ENCODE measurements around the gene INPP4B. TPM values are rescaled to one million over a fixed set of nuclear protein-coding genes. Genes with fewer than 3 reads are reported as not detected.

INPP4B gene
- total RNA-seq, 1 donor from 2014 or later: 19.1 TPM

- no peak for DNase-seq (ENCODE audit: low read depth in 2 of 2)
These were observed 104.1 kb downstream of the INPP4B start for GRCh38 chr4:142741995-142742394.

GRCh38 chr4:142728233-142728632, 117.9 kb downstream of the INPP4B start:
- DNase-seq (ENCODE audit: low read depth in 2 of 2): no peak

- no peak for DNase-seq (ENCODE audit: low read depth in 2 of 2)
These were observed 119.0 kb downstream of the INPP4B start for GRCh38 chr4:142727149-142727548.

- DNase-seq (ENCODE audit: low read depth in 2 of 2): no peak
These were observed 120.2 kb downstream of the INPP4B start for GRCh38 chr4:142725886-142726285.

- DNase-seq (ENCODE audit: low read depth in 2 of 2): no peak
These were observed 124.9 kb downstream of the INPP4B start for GRCh38 chr4:142721187-142721586.

GRCh38 chr4:142719854-142720541, 126.1 kb downstream of the INPP4B start:
- peak; percentile 5 to 30 for DNase-seq (ENCODE audit: low read depth in 2 of 2)

GRCh38 chr4:142718981-142719380, 127.1 kb downstream of the INPP4B start:
- DNase-seq (ENCODE audit: low read depth in 2 of 2): no peak

GRCh38 chr4:142715727-142716126, 130.4 kb downstream of the INPP4B start:
- no peak for DNase-seq (ENCODE audit: low read depth in 2 of 2)

- no peak for DNase-seq (ENCODE audit: low read depth in 2 of 2)
These were observed 132.6 kb downstream of the INPP4B start for GRCh38 chr4:142713282-142714030.

- no peak for DNase-seq (ENCODE audit: low read depth in 2 of 2)
These were observed 137.9 kb downstream of the INPP4B start for GRCh38 chr4:142708231-142708630.

GRCh38 chr4:142707401-142707800, 138.7 kb downstream of the INPP4B start:
- DNase-seq (ENCODE audit: low read depth in 2 of 2): peak in 1 of 2 donors; percentile 6

GRCh38 chr4:142706381-142706780, 139.7 kb downstream of the INPP4B start:
- DNase-seq (ENCODE audit: low read depth in 2 of 2): no peak

- DNase-seq (ENCODE audit: low read depth in 2 of 2): no peak
These were observed 140.3 kb downstream of the INPP4B start for GRCh38 chr4:142705820-142706219.

GRCh38 chr4:142703694-142704309, 142.3 kb downstream of the INPP4B start:
- no peak for DNase-seq (ENCODE audit: low read depth in 2 of 2)

GRCh38 chr4:142701017-142701416, 145.1 kb downstream of the INPP4B start:
- DNase-seq (ENCODE audit: low read depth in 2 of 2): no peak

- DNase-seq (ENCODE audit: low read depth in 2 of 2): no peak
These were observed 145.6 kb downstream of the INPP4B start for GRCh38 chr4:142700531-142700930.

- DNase-seq (ENCODE audit: low read depth in 2 of 2): no peak
These were observed 147.5 kb downstream of the INPP4B start for GRCh38 chr4:142698552-142698951.

GRCh38 chr4:142697928-142698327, 148.2 kb downstream of the INPP4B start:
- no peak for DNase-seq (ENCODE audit: low read depth in 2 of 2)

GRCh38 chr4:142697320-142697719, 148.8 kb downstream of the INPP4B start:
- DNase-seq (ENCODE audit: low read depth in 2 of 2): no peak

- DNase-seq (ENCODE audit: low read depth in 2 of 2): no peak
These were observed 149.6 kb downstream of the INPP4B start for GRCh38 chr4:142696334-142697122.

- DNase-seq (ENCODE audit: low read depth in 2 of 2): no peak
These were observed 155.5 kb downstream of the INPP4B start for GRCh38 chr4:142690406-142691163.
